ENCODE data around the gene C1orf159. TPM values are rescaled to one million over a fixed set of nuclear protein-coding genes. Genes with fewer than 3 reads are reported as not detected.

Gene C1orf159
- total and polyA plus RNA-seq, 10 of the 15 experiments (the other 5 are each of a cell fraction or from before 2014, with no cell fraction given), result 0.11 to 23.4 (median 8.0) TPM

DNA sequence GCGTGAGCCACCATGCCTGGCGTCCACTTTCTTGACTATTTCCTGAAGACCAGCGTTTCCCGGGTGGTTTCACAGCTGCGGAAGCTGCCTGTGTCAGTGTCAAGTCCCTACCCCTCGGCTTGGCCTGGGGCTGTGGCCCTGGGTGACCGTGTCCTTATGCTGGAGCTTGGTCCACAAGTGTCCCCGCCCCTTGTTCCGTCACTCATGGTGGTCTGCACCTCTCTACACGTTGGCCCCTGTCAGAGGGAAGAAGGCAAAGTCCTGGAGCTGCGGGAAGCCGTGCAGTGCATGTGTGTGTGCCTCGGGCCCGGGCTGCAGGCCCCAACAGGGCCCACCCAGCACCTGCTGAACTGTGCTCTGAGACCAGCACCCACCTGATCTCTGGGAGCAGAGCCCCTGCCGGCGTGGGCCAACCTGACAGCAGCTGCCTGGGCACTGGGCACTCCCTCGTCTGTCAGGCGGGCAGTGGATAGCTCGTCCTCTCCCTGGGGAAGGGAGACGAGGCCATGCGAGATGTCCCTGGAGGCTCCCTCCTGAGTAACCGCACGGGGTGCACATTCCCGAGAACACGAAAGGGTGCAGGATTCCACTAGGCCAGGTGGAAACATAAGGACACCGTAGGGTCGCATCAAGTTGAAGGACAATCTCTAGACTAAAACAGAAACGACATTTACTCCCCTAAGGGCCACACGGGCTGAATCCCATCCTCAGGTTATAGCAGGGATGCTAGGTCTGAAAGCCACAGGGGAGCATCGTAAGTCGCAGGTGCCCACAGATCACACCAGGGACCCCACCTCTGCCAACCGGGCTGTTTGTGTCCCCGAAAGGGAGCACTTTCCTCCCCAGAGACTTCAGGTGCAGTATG lies 2.4 kb upstream of the C1orf159 start:
- no peak overlapping the region for H3K4me3 ChIP-seq
- TF ChIP-seq, protein P1, sequence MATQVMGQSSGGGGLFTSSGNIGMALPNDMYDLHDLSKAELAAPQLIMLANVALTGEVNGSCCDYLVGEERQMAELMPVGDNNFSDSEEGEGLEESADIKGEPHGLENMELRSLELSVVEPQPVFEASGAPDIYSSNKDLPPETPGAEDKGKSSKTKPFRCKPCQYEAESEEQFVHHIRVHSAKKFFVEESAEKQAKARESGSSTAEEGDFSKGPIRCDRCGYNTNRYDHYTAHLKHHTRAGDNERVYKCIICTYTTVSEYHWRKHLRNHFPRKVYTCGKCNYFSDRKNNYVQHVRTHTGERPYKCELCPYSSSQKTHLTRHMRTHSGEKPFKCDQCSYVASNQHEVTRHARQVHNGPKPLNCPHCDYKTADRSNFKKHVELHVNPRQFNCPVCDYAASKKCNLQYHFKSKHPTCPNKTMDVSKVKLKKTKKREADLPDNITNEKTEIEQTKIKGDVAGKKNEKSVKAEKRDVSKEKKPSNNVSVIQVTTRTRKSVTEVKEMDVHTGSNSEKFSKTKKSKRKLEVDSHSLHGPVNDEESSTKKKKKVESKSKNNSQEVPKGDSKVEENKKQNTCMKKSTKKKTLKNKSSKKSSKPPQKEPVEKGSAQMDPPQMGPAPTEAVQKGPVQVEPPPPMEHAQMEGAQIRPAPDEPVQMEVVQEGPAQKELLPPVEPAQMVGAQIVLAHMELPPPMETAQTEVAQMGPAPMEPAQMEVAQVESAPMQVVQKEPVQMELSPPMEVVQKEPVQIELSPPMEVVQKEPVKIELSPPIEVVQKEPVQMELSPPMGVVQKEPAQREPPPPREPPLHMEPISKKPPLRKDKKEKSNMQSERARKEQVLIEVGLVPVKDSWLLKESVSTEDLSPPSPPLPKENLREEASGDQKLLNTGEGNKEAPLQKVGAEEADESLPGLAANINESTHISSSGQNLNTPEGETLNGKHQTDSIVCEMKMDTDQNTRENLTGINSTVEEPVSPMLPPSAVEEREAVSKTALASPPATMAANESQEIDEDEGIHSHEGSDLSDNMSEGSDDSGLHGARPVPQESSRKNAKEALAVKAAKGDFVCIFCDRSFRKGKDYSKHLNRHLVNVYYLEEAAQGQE (IDR thresholded peaks at IDR 0.05; ENCODE audit: low read depth, low read length), result no peak
- no peak for TF ChIP-seq SP1 (IDR thresholded peaks at IDR 0.05; ENCODE audit: low read depth, low read length)
- TF ChIP-seq SPI1 (IDR thresholded peaks at IDR 0.05; ENCODE audit: borderline replicate concordance, insufficient read depth, low read depth, low read length), result no peak
- no peak for TF ChIP-seq JUND (IDR thresholded peaks at IDR 0.05; ENCODE audit: low read depth, low read length)
- no peak for TF ChIP-seq ZNF384 (IDR thresholded peaks at IDR 0.05; ENCODE audit: borderline replicate concordance, low read depth, low read length)
- TF ChIP-seq BRCA1 (IDR thresholded peaks at IDR 0.05; ENCODE audit: low read depth, low read length), result no peak
- TF ChIP-seq MEF2B (IDR thresholded peaks at IDR 0.05; ENCODE audit: partially characterized antibody, poor library complexity, severe bottlenecking), result no peak
- TF ChIP-seq BACH1 (IDR thresholded peaks at IDR 0.05; ENCODE audit: borderline replicate concordance), result no peak
- no peak for TF ChIP-seq CREM (IDR thresholded peaks at IDR 0.05; ENCODE audit: low read depth)
- TF ChIP-seq EZH2 (IDR thresholded peaks at IDR 0.05; ENCODE audit: borderline replicate concordance, control insufficient read depth, low read depth, low read length), result no peak
- peaks cover 4% of the 10 kb centered on the region; the same call in 1 of the 2 replicates for H3K4me1 ChIP-seq (ENCODE audit: control insufficient read depth, insufficient read depth, low read length)
- no peak overlapping the region for H3K4me2 ChIP-seq (ENCODE audit: control insufficient read depth, insufficient read depth)
- ATAC-seq (no peak), DNase-seq (ENCODE audit: low read depth, low spot score) (no peak), FAIRE-seq (no peak)
- ChIA-PET RAD21 (ENCODE audit: unreplicated experiment) (interaction anchor here (1.0 to 5.6 kb wide), 4 partner anchors 85 to 174 kb away, joined by 3 to 92 read pairs (median 4); no protein-coding TSS in a partner anchor), POLR2A (no interaction called here), SMC1A (ENCODE audit: uncharacterized antibody, unreplicated experiment) (no interaction called here), CTCF (interaction anchor here (0.7 to 1.1 kb wide), 4 partner anchors 12 to 86 kb away, joined by 3 to 4 read pairs (median 3); no protein-coding TSS in a partner anchor)
- no peaks in the 10 kb centered on the region for H4K20me1 ChIP-seq (ENCODE audit: control insufficient read depth, insufficient read depth)
- no peak overlapping the region for H3K27ac ChIP-seq (ENCODE audit: control insufficient read depth, insufficient read depth)
- WGBS (ENCODE audit: insufficient coverage, insufficient replicate concordance, low lambda C conversion rate, missing lambda C conversion rate), result 42% methylated on average over 33 of the region's 33 CpGs
- H3K9me3 ChIP-seq (replicated peaks; ENCODE audit: control insufficient read depth, insufficient read depth, low read length), result peaks cover 4% of the 10 kb centered on the region; the same call in 2 of the 3 replicates
- no peak overlapping the region for H3K9ac ChIP-seq (ENCODE audit: control insufficient read depth, insufficient read depth, low read length)
- in situ Hi-C loops (cut with MboI) (loop anchor here (5.0 kb wide), 1 partner anchor 134 kb away; no protein-coding TSS in a partner anchor), intact Hi-C loops (cut with micrococcal nuclease; ENCODE audit: unreplicated experiment) (loop anchor here (5.0 kb wide), 1 partner anchor 189 kb away; the partner anchor contains the start of genes ACAP3 and PUSL1)
- H3K36me3 ChIP-seq (ENCODE audit: control insufficient read depth in 2 of 2, insufficient read depth in 2 of 2, low read length in 1 of 2), result no peaks in the 10 kb centered on the region
- peaks cover 7% of the 10 kb centered on the region for H3K79me2 ChIP-seq (ENCODE audit: control insufficient read depth, insufficient read depth, low read length)
- no peak overlapping the region for H2AFZ ChIP-seq (ENCODE audit: control insufficient read depth, low read depth, low read length)
- no TSS peak for BruUV-seq (replicated peaks)
- peaks cover 2 to 6% of the 10 kb centered on the region in 2 experiments; a peak in 3 of 4 replicates for H3K27me3 ChIP-seq (replicated peaks in 1 of 2; ENCODE audit: control insufficient read depth in 2 of 2, insufficient read depth in 2 of 2, low read length in 1 of 2)

Data from GM12878 (cell line).